ENCODE results near the gene ZNF485.
"Not testable (repeated sequence)": the region's sequence is repeated elsewhere in the genome, so short reads cannot be mapped to it uniquely, and the experiment has no call there.

ZNF485 gene

GRCh38 chr10:43596546-43596945 lies 9.7 kb upstream of the ZNF485 start:
- no peaks in the 10 kb centered on the region for H3K36me3 ChIP-seq
- no peak overlapping the region for H3K4me3 ChIP-seq (ENCODE audit: low read depth in 1 of 2, low read length in 1 of 2)
- no peak for TF ChIP-seq CTCF (IDR thresholded peaks at IDR 0.05)
- H3K9me3 ChIP-seq: no peaks in the 10 kb centered on the region
- H3K27ac ChIP-seq: no peak overlapping the region
- H3K4me1 ChIP-seq (ENCODE audit: control insufficient read depth in 1 of 2, insufficient read depth in 1 of 2, low read depth in 1 of 2, low read length in 1 of 2): peaks cover 0 to 5% of the 10 kb centered on the region in 2 experiments
- H3K27me3 ChIP-seq: no peaks in the 10 kb centered on the region

GRCh38 chr10:43598446-43598845 lies 7.8 kb upstream of the ZNF485 start:
- H3K4me3 ChIP-seq (ENCODE audit: low read depth in 1 of 2, low read length in 1 of 2): no peak overlapping the region
- H3K27me3 ChIP-seq: no peaks in the 10 kb centered on the region
- H3K4me1 ChIP-seq (ENCODE audit: control insufficient read depth in 1 of 2, insufficient read depth in 1 of 2, low read depth in 1 of 2, low read length in 1 of 2): peaks cover 0 to 5% of the 10 kb centered on the region in 2 experiments
- no peaks in the 10 kb centered on the region for H3K9me3 ChIP-seq
- H3K36me3 ChIP-seq: no peaks in the 10 kb centered on the region
- TF ChIP-seq CTCF (IDR thresholded peaks at IDR 0.05): no peak
- H3K27ac ChIP-seq: no peak overlapping the region

GRCh38 chr10:43599333-43599732 lies 6.9 kb upstream of the ZNF485 start:
- peaks cover under 1% of the 10 kb centered on the region for H3K27me3 ChIP-seq
- TF ChIP-seq CTCF (IDR thresholded peaks at IDR 0.05): no peak
- no peak overlapping the region for H3K27ac ChIP-seq
- H3K36me3 ChIP-seq: no peaks in the 10 kb centered on the region
- peaks cover 0 to 5% of the 10 kb centered on the region in 2 experiments for H3K4me1 ChIP-seq (ENCODE audit: control insufficient read depth in 1 of 2, insufficient read depth in 1 of 2, low read depth in 1 of 2, low read length in 1 of 2)
- no peaks in the 10 kb centered on the region for H3K9me3 ChIP-seq
- no peak overlapping the region for H3K4me3 ChIP-seq (ENCODE audit: low read depth in 1 of 2, low read length in 1 of 2)

DNA sequence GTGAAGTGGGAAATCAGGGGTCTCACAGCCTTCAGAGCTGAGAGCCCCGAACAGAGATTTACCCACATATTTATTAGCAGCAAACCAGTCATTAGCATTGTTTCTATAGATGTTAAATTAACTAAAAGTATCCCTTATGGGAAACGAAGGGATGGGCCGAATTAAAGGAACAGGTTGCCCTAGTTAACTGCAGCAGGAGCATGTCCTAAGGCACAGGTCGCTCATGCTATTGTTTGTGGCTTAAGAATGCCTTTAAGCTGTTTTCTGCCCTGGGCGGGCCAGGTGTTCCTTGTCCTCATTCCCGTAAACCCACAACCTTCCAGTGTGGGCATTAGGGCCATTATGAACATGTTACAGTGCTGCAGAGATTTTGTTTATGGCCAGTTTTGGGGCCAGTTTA lies 4.7 kb upstream of the ZNF485 start:
- H3K9me3 ChIP-seq; H3K36me3 ChIP-seq; H3K4me3 ChIP-seq (ENCODE audit: low read depth in 1 of 2, low read length in 1 of 2); H3K4me1 ChIP-seq (ENCODE audit: control insufficient read depth in 1 of 2, insufficient read depth in 1 of 2, low read depth in 1 of 2, low read length in 1 of 2); H3K27ac ChIP-seq; H3K27me3 ChIP-seq: not testable (repeated sequence)

DNA sequence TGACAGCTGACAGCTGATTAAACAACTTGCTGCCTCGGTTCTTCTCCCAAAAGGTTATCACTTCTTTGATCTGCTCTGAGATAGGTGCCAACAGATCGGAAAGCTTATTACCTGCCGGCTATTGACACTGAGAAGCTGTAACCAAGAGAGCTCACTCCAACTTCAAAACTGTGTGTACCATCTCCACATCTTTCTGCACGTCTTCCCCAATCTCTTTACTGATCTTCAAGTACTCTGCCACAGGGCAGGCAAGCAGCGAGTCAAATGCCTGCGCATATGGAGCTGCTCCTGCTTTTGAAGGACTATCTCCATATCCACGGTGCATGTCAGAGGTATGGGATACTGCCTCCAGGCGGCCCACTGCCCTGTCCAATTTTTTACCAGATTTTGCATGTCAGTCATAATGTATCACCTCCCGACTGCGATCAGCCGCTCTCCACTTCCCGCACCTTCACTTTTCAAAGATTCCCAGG lies 352 bp upstream of the ZNF485 start:
- Histone ChIP-seq H3K27me3 (peaks cover 9% of the 10 kb centered on the region), H3K9me3 (no peaks in the 10 kb centered on the region), H3K27ac (no peak overlapping the region), H3K36me3 (no peaks in the 10 kb centered on the region), H3K4me3 (ENCODE audit: low read depth in 1 of 2, low read length in 1 of 2) (peak overlapping the region; percentile 58 to 66), H3K4me1 (ENCODE audit: control insufficient read depth in 1 of 2, insufficient read depth in 1 of 2, low read depth in 1 of 2, low read length in 1 of 2) (peaks cover 9% of the 10 kb centered on the region in 2 experiments)
- TF ChIP-seq CTCF (IDR thresholded peaks at IDR 0.05): no peak

GRCh38 chr10:43607199-43607573 lies 948 bp downstream of the ZNF485 start:
- TF ChIP-seq CTCF (IDR thresholded peaks at IDR 0.05): no peak
- Histone ChIP-seq H3K27me3 (peaks cover 9% of the 10 kb centered on the region), H3K4me1 (ENCODE audit: control insufficient read depth in 1 of 2, insufficient read depth in 1 of 2, low read depth in 1 of 2, low read length in 1 of 2) (peaks cover 9% of the 10 kb centered on the region in 2 experiments), H3K4me3 (ENCODE audit: low read depth in 1 of 2, low read length in 1 of 2) (peak overlapping the region in 1 of 2 experiments; percentile 58), H3K36me3 (no peaks in the 10 kb centered on the region), H3K9me3 (no peaks in the 10 kb centered on the region), H3K27ac (no peak overlapping the region)
